Activated T-cell treated with anti-CD3 and anti-CD28 coated beads, Interleukin-2, amount 50 U/mL, for 24 hours (primary cell): ENCODE data around the gene C4orf50.

ENCODE experiments used
- DNase-seq: peaks from one replicate; pipeline ENCODE4 v3.0.0-alpha.2; 2020
- H3K27ac Mint-ChIP-seq: 2 replicates; pipeline ENCODE4 v1.8.0; 2020; ENCODE audit warnings: mild to moderate bottlenecking, mixed read lengths
- H3K27me3 Mint-ChIP-seq: 2 replicates; pipeline ENCODE4 v1.8.0; 2020; ENCODE audit warnings: mixed read lengths
- H3K36me3 Mint-ChIP-seq: 2 replicates; pipeline ENCODE4 v1.8.0; 2020; ENCODE audit warnings: low read depth, mixed read lengths
- H3K4me1 Mint-ChIP-seq: 2 replicates; pipeline ENCODE4 v1.8.0; 2020; ENCODE audit warnings: low read depth, mixed read lengths
- H3K4me3 Mint-ChIP-seq: 2 replicates; pipeline ENCODE4 v1.8.0; 2020; ENCODE audit warnings: mild to moderate bottlenecking, moderate library complexity, mixed read lengths
- H3K9me3 Mint-ChIP-seq: 2 replicates; pipeline ENCODE4 v1.8.0; 2020; ENCODE audit warnings: mixed read lengths

Gene C4orf50

DNA sequence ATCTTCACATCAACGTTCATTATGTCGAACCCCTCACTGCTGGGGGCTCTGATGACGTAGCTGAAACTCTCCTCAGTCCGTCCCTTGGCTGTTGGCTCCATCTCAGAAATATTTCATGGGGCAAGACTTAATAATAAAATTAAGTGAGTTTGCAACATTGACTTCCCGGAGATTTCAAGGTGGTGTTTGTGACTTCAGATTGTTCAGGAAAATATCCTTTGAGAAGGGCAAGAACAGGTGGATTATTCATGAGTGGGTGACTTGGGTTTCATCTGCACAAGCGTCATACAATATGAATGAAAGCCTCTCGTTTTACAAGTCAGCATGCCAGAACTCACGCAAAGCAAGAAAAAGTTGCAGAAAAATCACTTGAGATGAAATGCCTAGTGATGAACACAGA lies at the start of gene C4orf50:
C4orf50 (minus strand) TSS at position 101 of the 400 bp plus-strand sequence.
- H3K36me3 Mint-ChIP-seq, result no peaks in the 10 kb centered on the region
- no peaks in the 10 kb centered on the region for H3K4me1 Mint-ChIP-seq
- H3K9me3 Mint-ChIP-seq, result no peaks in the 10 kb centered on the region
- no peak within 1 kb of the TSS for H3K27ac Mint-ChIP-seq
- no peak within 1 kb of the TSS for H3K4me3 Mint-ChIP-seq
- no peak for DNase-seq
- peaks cover 20% of the 10 kb centered on the region for H3K27me3 Mint-ChIP-seq

DNA sequence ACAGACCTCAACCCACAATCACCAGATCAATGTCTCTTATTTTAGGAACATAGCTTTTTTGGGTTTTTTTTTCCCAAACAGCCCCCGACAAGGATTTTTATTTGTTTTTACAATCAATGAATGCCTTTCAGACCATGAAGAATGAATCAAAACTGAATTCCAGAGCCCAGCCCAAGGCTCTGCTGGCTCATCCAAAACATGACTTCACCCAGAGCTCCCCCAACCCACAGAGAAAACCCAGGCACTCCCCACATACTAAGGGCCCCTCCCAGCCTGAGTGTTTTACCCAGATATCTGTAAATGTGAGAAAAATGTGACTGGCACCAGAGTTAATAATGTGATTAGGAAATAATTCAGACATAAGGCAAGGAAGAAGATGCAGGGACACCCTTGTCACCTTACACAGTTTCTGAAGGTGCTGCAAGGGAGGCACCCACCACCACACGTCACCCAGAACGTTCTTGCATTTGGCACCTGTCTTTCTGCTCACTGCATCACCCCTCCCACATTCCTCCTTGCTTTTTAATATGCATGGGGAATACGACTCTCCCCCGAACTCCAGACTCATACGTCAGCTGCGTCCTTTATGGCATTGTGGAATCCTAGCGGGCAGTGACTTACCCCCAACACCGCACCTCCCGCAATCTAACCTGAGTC lies 47.8 kb upstream of the C4orf50 start:
- no peaks in the 10 kb centered on the region for H3K9me3 Mint-ChIP-seq
- no peak for DNase-seq
- H3K27me3 Mint-ChIP-seq, result peaks cover 11% of the 10 kb centered on the region
- peaks cover 18% of the 10 kb centered on the region for H3K36me3 Mint-ChIP-seq
- no peak overlapping the region for H3K4me3 Mint-ChIP-seq
- H3K4me1 Mint-ChIP-seq, result no peaks in the 10 kb centered on the region
- H3K27ac Mint-ChIP-seq, result no peak overlapping the region

DNA sequence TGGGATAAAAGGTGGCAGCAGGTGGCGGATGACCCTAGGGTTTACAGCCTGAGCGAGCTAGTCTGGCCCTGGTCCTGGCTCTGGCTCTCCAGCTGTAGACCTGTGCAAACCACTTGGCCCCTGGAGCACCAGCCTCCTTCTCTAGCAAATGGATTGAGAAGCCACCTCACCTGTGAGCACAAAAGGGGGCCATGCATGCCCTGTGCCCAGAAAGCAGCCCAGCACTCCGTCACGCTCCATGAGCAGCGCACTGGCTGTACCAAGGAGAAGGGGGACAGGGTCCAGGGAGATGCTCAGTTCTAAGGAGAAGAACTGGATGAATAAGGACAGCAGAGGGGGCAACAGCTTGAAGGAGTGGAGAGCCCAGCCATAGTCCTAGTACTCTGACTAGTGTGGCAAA lies 46.9 kb upstream of the C4orf50 start:
- Mint-ChIP-seq H3K4me3 (no peak overlapping the region), H3K9me3 (peaks cover 4% of the 10 kb centered on the region), H3K4me1 (no peaks in the 10 kb centered on the region), H3K27me3 (peaks cover 11% of the 10 kb centered on the region), H3K27ac (no peak overlapping the region), H3K36me3 (peaks cover 23% of the 10 kb centered on the region)
- no peak for DNase-seq

DNA sequence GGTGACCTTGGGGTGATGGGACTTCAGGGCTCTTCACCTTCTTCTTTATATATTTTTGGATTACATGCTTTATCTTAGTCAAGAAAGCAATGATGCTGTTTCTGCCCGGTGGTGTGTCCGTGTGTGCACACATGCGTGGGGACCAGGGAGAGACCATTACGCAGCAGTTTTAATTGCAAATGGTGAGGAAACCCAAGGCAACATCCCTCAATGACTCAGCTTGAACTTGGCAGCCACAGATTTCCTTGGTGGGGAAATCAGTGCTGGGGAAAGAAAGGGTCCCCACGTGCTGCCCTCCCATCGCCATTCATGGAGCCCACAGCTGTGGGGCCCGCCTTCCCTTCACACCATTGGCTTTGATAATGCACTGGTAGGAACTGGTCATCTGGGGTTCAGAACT lies 46.2 kb upstream of the C4orf50 start:
- Mint-ChIP-seq H3K4me3 (no peak overlapping the region), H3K4me1 (no peaks in the 10 kb centered on the region), H3K27ac (no peak overlapping the region), H3K9me3 (peaks cover 10% of the 10 kb centered on the region), H3K36me3 (peaks cover 27% of the 10 kb centered on the region), H3K27me3 (peaks cover 11% of the 10 kb centered on the region)
- no peak for DNase-seq

DNA sequence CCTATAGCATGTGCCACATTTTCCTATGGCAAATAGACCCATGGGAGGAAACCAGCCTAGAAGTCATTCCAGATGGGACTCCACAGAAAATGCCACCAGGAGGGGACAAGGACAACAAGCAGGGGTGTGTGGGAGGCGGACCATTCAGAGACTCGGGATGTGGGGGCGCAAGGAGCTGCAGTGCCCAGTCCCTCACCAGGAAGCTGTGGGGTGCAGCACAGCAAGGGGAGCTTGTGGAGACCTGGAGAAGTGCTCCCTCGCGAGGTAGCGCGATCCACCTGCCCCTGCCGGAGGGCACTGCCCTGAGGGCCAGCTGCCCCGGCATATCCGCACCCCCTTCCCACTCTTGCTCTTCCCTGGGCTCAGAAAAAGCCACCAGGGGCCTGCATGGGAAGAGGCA lies 45.5 kb upstream of the C4orf50 start:
- no peaks in the 10 kb centered on the region for H3K4me1 Mint-ChIP-seq
- no peak for DNase-seq
- H3K9me3 Mint-ChIP-seq, result peaks cover 16% of the 10 kb centered on the region
- peaks cover 29% of the 10 kb centered on the region for H3K36me3 Mint-ChIP-seq
- H3K27ac Mint-ChIP-seq, result no peak overlapping the region
- H3K4me3 Mint-ChIP-seq, result no peak overlapping the region
- H3K27me3 Mint-ChIP-seq, result peaks cover 8% of the 10 kb centered on the region

DNA sequence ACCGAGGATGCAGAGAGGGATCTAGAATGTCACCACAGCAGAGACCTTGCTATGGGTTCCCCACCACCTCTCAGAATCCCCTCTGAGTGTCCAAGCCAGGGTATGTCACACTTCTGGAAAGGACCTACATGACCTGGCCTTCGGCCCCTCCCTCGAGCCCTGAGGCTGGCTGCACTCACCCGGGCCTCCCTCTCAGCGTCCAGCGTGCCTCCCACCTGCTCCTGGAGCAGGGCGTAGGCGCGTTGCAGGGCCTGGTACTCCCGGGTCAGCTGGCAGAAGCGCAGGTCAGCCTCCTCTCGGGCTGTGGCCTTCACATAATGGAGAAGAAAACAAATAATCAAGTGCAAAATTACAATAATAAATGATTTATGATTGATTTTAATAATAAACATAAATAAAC lies 43.9 kb upstream of the C4orf50 start:
- peaks cover 35% of the 10 kb centered on the region for H3K36me3 Mint-ChIP-seq
- H3K27ac Mint-ChIP-seq, result no peak overlapping the region
- peaks cover 3% of the 10 kb centered on the region for H3K27me3 Mint-ChIP-seq
- peaks cover 22% of the 10 kb centered on the region for H3K9me3 Mint-ChIP-seq
- DNase-seq, result no peak
- no peaks in the 10 kb centered on the region for H3K4me1 Mint-ChIP-seq
- no peak overlapping the region for H3K4me3 Mint-ChIP-seq

DNA sequence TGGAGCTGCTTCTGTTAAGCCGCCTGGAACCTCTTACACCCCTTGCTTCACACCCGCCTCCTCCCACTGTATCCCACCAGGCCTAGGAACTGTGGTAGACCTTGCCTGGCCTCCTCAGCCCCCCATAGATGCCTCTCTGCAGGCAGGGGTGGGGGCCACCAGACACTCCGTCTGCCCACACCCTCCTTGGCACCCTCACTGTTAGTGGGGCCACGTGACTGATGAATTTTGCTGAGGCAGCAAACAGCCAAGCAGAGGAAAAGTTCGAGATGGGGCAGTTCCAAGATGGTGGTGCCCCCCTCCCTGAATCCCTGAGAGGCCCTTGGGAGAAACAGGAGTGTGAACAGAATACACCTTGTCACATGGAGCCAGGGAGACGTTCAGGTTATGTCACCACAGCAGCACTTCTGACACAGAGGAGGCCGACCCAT lies 41.2 kb upstream of the C4orf50 start:
- no peak for DNase-seq
- Mint-ChIP-seq H3K4me3 (no peak overlapping the region), H3K36me3 (peaks cover 35% of the 10 kb centered on the region), H3K27me3 (no peaks in the 10 kb centered on the region), H3K4me1 (no peaks in the 10 kb centered on the region), H3K27ac (no peak overlapping the region), H3K9me3 (peaks cover 25% of the 10 kb centered on the region)

DNA sequence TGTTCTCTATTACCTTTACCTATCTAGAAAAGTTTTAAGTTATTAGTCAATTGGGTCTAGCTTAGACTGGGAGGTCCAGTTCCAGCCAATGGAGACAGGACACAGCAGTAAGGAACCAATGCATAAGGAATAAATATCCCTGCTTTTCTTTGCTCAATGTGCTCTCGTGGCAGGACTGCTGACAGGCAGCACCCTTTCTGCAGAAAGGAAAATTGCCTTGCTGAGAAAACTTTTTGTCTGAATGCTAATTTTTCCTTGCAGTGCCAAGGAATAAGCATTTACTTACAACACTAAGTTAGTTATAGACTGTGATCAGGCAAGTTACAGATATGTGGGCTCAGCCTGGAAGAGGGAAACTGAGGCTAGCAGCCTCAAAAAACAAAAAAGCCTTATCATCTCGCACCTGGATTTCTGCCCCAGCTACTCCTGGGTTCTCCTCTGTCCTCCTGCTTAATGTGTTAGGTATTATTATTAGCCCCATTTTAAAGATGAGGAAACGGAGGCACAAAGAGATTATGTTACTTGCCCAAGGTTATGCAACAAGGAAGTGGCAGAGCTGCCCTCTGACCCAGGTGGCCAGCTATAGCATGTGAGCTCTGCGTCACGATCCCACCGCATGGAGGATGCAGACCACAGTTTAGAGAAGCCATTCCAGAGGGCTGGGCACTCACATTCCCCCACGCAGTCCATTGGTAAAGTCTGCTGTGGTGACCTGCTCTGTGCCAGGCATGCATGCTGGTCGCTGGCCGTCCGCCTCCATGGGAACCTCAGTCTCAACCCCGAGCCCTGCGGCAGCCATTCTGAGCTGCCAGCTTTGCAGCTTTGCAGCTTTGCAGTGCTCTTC lies 40.5 kb upstream of the C4orf50 start:
- Mint-ChIP-seq H3K4me1 (no peaks in the 10 kb centered on the region), H3K9me3 (peaks cover 25% of the 10 kb centered on the region), H3K27me3 (no peaks in the 10 kb centered on the region), H3K36me3 (peaks cover 34% of the 10 kb centered on the region), H3K27ac (no peak overlapping the region), H3K4me3 (no peak overlapping the region)
- DNase-seq, result no peak

DNA sequence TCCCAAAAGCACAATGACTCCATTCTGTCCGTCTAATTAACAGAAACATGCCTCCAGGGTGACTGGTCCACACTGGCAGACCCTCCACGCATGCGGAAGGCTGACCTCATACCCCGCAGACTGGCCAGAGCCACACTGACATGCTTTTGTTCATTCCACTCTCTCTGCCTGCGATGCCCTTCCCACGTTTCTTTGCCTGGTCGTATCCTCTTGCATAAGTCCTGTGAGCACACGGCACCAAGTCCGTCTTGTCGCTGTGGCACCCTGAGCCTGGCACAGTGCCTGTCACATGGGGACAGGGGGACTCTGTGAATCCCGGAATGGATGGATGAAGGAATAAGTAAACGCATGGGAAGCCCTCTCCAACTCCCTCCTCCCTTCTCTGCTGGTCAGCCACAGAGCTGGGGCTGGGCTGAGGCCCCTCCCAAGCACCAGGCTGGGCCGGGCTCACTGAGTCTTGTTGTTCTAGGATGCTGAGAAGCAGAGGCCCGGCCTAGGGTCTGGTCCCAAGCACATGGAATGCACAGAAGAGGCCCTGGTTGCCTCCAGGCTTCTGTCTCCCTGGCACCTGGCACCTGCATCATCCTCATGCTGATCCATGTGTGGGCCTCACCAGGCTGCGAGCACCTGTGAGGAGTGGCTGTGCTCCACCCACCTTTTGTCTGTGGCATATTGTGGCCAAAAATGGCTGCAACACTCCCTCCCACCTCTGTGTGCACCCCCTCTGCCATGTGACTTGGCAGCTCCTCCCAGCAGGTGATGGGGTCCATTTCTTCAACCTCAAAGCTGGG lies 38.9 kb upstream of the C4orf50 start:
- no peaks in the 10 kb centered on the region for H3K27me3 Mint-ChIP-seq
- H3K9me3 Mint-ChIP-seq, result peaks cover 25% of the 10 kb centered on the region
- no peaks in the 10 kb centered on the region for H3K4me1 Mint-ChIP-seq
- no peak overlapping the region for H3K4me3 Mint-ChIP-seq
- DNase-seq, result no peak
- H3K36me3 Mint-ChIP-seq, result peaks cover 23% of the 10 kb centered on the region
- no peak overlapping the region for H3K27ac Mint-ChIP-seq

DNA sequence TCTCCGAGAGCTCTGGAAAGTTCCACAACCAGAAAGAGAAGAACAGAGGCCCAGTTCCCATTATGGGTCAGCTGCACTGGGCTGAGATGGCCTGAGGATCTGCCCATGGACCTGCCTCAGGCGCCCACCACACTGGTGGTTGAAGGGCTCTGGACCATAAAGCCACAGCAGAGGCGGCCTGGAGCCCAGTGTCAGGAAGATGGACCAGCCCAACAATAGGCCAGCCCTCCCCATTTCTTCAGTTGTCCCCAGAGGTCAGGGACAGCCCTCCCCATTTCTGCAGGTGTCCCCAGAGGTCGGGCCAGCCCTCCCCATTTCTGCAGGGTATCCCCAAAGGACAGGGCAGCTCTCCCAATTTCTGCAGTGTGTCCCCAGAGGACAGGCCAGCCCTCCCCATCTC lies 37.2 kb upstream of the C4orf50 start:
- H3K4me3 Mint-ChIP-seq, result no peak overlapping the region
- no peak for DNase-seq

DNA sequence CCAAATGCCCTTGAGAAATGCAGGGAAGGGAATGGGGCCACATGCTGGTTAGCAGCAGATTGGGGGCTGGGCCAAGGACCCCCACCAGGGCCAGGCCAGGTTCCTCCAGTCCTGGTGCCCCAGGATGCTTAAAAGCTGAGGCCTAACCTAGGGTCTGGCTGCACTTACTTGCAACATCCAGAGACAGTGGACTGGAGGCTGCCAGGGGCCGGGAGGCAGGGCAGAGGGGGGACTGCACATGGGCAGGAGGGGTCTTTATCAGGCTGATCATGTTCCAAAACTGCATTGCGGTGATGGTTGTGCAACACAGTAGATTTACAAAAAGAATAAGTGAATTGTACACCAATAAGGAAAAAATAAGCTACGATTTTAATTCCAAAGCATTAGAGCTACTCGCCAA lies 36.8 kb upstream of the C4orf50 start:
- Mint-ChIP-seq H3K27ac (no peak overlapping the region), H3K4me1 (no peaks in the 10 kb centered on the region), H3K27me3 (no peaks in the 10 kb centered on the region), H3K36me3 (peaks cover 11% of the 10 kb centered on the region), H3K9me3 (peaks cover 20% of the 10 kb centered on the region), H3K4me3 (no peak overlapping the region)
- DNase-seq, result no peak

More for the DNA sequence above, 37.2 kb upstream of the C4orf50 start:
- no peaks in the 10 kb centered on the region for H3K27me3 Mint-ChIP-seq
- H3K36me3 Mint-ChIP-seq, result peaks cover 14% of the 10 kb centered on the region
- no peaks in the 10 kb centered on the region for H3K4me1 Mint-ChIP-seq
- no peak overlapping the region for H3K27ac Mint-ChIP-seq
- peaks cover 24% of the 10 kb centered on the region for H3K9me3 Mint-ChIP-seq

DNA sequence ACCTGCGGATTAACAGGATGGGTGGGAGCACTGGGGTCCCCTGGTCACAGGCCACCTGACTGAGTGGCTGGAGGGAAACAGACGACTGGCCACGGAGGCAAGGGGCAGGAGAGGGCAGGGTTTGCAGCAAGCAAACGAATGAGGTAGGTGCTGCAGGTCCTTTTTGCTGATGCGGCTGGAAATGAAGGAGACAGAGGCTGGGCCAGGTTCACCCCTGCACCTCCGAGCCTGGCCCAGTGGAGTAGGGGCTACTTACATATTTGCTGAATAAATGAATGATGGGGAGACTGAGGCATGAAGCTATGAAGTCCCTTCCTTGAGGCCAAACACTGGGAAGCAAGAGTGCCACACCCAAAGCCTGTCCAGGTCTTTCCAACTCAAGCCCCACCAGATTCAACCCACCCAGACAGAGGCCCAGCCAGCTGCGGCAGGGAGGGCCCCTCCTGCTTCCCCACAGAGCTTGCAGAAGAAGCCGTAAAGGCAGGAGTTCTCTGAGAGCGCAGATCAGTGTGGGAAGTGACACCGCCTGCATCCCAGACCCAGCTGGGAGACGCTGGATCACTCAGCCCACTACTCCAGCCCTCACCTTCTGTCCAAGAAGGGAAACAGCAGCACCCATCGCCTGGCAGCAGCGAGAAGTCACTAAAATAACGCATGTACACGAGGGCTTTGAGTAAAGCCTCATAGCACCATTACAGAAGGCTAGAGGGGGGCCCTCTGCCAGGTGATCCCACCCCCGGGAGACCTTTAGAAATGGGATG lies 36.1 kb upstream of the C4orf50 start:
- H3K9me3 Mint-ChIP-seq, result peaks cover 15% of the 10 kb centered on the region
- peaks cover 8% of the 10 kb centered on the region for H3K36me3 Mint-ChIP-seq
- H3K4me3 Mint-ChIP-seq, result no peak overlapping the region
- no peaks in the 10 kb centered on the region for H3K27me3 Mint-ChIP-seq
- H3K27ac Mint-ChIP-seq, result no peak overlapping the region
- DNase-seq, result no peak
- H3K4me1 Mint-ChIP-seq, result no peaks in the 10 kb centered on the region

DNA sequence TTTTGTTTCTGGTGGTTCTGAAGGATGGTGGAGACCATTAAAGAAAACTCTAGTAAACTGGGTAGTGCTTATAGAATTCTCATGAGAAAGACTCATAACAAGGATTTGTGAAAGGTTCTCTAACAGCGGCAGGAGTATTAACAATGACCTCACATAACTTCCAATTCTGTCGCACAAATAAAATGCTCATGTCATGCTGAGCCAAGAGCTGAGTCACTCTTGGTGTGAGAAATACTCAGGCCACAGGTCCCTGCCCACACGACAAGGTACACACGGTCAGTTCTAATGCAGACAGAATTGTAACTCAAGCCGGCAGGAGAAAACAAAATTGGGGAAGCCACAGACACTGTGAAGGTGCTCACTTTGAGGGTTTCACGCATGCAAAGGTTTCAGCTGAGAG lies 34.4 kb upstream of the C4orf50 start:
- Mint-ChIP-seq H3K4me1 (no peaks in the 10 kb centered on the region), H3K27me3 (no peaks in the 10 kb centered on the region), H3K4me3 (no peak overlapping the region), H3K9me3 (peaks cover 4% of the 10 kb centered on the region), H3K27ac (no peak overlapping the region), H3K36me3 (no peaks in the 10 kb centered on the region)
- no peak for DNase-seq

DNA sequence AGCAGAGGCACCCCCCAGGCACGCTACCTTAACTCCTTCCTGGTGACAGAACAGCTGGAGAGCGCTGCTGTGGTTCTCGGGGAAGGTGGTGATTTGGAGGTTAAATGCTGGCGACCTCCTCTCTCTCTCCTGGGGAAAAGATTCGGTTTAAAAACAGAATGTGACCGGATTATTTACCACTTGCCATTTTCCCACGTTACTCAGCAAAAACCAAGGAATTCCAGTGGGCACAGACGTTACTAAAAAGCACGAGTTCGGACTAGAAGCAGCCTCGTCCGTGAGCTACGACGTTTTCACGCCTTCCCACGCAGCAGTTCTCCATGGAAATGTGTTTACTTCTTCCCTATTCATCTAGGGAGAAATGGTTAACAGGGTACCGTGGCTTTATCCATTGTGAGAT lies 32.3 kb upstream of the C4orf50 start:
- Mint-ChIP-seq H3K4me3 (no peak overlapping the region), H3K4me1 (no peaks in the 10 kb centered on the region), H3K27ac (no peak overlapping the region), H3K36me3 (no peaks in the 10 kb centered on the region), H3K9me3 (no peaks in the 10 kb centered on the region), H3K27me3 (no peaks in the 10 kb centered on the region)
- no peak for DNase-seq
